HG03280 (cell line): Measurements from ENCODE around the gene STRIP1.

Experiments used
- ATAC-seq: cut with Tn5 transposase; IDR thresholded peaks from one replicate; pipeline ENCODE4 v1.9.1; 2021; ENCODE audit warnings: mild to moderate bottlenecking, moderate library complexity; ENCODE audit not compliant: unreplicated experiment

Gene STRIP1

GRCh38 chr1:110049801-110050601 is 15.6 kb downstream of the STRIP1 start:
- no peak for ATAC-seq

- ATAC-seq: no peak
Observed at GRCh38 chr1:110050602-110051261, 16.3 kb downstream of the STRIP1 start.

GRCh38 chr1:110051262-110051648 is 16.8 kb downstream of the STRIP1 start:
- no peak for ATAC-seq

GRCh38 chr1:110053552-110054428 is 19.4 kb downstream of the STRIP1 start:
- ATAC-seq: no peak

- no peak for ATAC-seq
Observed at GRCh38 chr1:110055493-110056284, 21.3 kb downstream of the STRIP1 start.

- ATAC-seq: no peak
Observed at GRCh38 chr1:110056285-110056683, 21.9 kb downstream of the STRIP1 start.

GRCh38 chr1:110056776-110057175 is 22.4 kb downstream of the STRIP1 start:
- no peak for ATAC-seq

- no peak for ATAC-seq
Observed at GRCh38 chr1:110057963-110058518, 23.6 kb downstream of the STRIP1 start.

- no peak for ATAC-seq
Observed at GRCh38 chr1:110058591-110058990, 24.2 kb downstream of the STRIP1 start.

GRCh38 chr1:110059133-110059863 is 24.9 kb downstream of the STRIP1 start:
- no peak for ATAC-seq

- ATAC-seq: no peak
Observed at GRCh38 chr1:110060034-110060661, 25.7 kb downstream of the STRIP1 start.

- ATAC-seq: no peak
Observed at GRCh38 chr1:110060662-110061060, 26.2 kb downstream of the STRIP1 start.

- no peak for ATAC-seq
Observed at GRCh38 chr1:110061341-110061740, 26.9 kb downstream of the STRIP1 start.

GRCh38 chr1:110062612-110063011 is 28.2 kb downstream of the STRIP1 start:
- no peak for ATAC-seq

- no peak for ATAC-seq
Observed at GRCh38 chr1:110063781-110064180, 29.4 kb downstream of the STRIP1 start.

- no peak for ATAC-seq
Observed at GRCh38 chr1:110064576-110065337, 30.3 kb downstream of the STRIP1 start.

- no peak for ATAC-seq
Observed at GRCh38 chr1:110065841-110066240, 31.4 kb downstream of the STRIP1 start.

GRCh38 chr1:110067479-110067892 is 33.1 kb downstream of the STRIP1 start:
- no peak for ATAC-seq
